Heart left ventricle (tissue), 13 donors: ENCODE measurements around the gene RNF145.

ENCODE experiments used
- POLR2A ChIP-seq, 2 donors: fragments of 450-650 bp; IDR thresholded peaks; one replicate each; pipeline ENCODE4 v1.6.1; 2017; ENCODE audit warnings: antibody characterized with exemption in 2 of 2, mild to moderate bottlenecking in 2 of 2, moderate library complexity in 2 of 2
- TF ChIP-seq, protein P1 (sequence below), 12 donors: fragments of 200-600 bp; sonication (generic) in 4 of 12; IDR thresholded peaks; one replicate each; pipeline versions ENCODE4 v1.5.0 to v1.8.0; 2018 to 2022; ENCODE audit warnings: antibody characterized with exemption in 12 of 12, mild to moderate bottlenecking in 5 of 12
- donor health status: ischemic (EF 13 %, LVEDD 7.1; RV severe dilation, severe dysfunction).
- donor health status: DM: no; HTN: yes; CAD: no.
- donor health status: DM: no; HTN: no; CAD: no.
- donor health status: ischemic (EF 25% LVEDD 6.9; RV normal size, moderate dysfunction).
- donor health status: ischemic (EF 25% LVEDD 5.7; RV mildly dilated, moderate dysfunction).
- donor health status: ischemic (EF 35%, LVEDD 5.7; RV mildly dilated, moderate dysfunction).
- donor health status: nonischemic (EF 11% LVEDD 7.7; RV severe dilation, severe dysfunction).
- donor health status: DM: yes; HTN: yes; CAD: no.
- donor health status: PGD.
- donor health status: ischemic (EF 29% LVEDD 5.4; RV normal size, mild dysfunction).
- donor health status: nonischemic (EF 23%, LVEDD 6.1; RV moderate dilation, normal function).

- TF ChIP-seq, protein P1, sequence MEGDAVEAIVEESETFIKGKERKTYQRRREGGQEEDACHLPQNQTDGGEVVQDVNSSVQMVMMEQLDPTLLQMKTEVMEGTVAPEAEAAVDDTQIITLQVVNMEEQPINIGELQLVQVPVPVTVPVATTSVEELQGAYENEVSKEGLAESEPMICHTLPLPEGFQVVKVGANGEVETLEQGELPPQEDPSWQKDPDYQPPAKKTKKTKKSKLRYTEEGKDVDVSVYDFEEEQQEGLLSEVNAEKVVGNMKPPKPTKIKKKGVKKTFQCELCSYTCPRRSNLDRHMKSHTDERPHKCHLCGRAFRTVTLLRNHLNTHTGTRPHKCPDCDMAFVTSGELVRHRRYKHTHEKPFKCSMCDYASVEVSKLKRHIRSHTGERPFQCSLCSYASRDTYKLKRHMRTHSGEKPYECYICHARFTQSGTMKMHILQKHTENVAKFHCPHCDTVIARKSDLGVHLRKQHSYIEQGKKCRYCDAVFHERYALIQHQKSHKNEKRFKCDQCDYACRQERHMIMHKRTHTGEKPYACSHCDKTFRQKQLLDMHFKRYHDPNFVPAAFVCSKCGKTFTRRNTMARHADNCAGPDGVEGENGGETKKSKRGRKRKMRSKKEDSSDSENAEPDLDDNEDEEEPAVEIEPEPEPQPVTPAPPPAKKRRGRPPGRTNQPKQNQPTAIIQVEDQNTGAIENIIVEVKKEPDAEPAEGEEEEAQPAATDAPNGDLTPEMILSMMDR (IDR thresholded peaks at IDR 0.05), result no peak
- TF ChIP-seq POLR2A (IDR thresholded peaks at IDR 0.05), result no peak
Observed at GRCh38 chr5:159240301-159240870, 31.0 kb upstream of the RNF145 start.
